ENCODE data around the gene HRH2.

DNA sequence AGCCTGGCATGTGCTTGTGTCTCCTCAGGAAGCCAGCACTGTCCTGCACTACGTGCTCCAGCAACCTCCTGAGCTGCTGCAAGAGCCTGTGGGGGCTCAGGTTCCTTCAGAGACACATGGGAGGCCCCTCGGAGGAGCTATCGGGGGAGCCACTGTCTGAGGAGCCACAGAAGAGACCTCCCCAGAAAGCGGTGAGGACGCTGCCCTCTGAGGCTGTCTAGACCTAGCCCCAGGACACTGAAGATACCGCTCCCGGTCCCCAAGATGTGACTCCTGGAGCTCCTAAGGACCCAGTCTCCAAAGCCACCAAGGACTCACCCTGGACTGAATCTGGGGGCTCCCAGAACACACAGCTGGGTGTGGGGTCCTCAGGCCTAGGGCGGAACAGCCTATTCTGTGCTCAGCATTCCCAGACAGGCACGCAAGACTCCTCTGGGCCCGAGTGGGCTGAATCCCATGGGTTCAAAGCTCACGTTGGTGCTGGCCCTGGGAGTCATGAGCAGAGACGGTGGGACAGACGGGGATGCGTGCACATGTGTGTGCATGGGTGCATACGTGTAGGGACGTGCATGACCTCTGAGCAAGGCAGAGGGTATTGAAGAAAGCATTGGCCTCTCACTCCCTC lies 50.0 kb downstream of the HRH2 start:
- TF ChIP-seq SIN3A (IDR thresholded peaks at IDR 0.05; ENCODE audit: borderline replicate concordance, insufficient read depth, low read length) (no peak), POLR2AphosphoS5 (IDR thresholded peaks at IDR 0.05; ENCODE audit: low read depth, low read length) (no peak), TAF1 (IDR thresholded peaks at IDR 0.05; ENCODE audit: borderline replicate concordance, insufficient read depth, low read length) (no peak), FOXP2 (optimal IDR thresholded peaks at IDR 0.05; ENCODE audit: borderline replicate concordance, extremely low read depth, extremely low read length, insufficient read depth) (no peak)
- TF ChIP-seq, protein P1, sequence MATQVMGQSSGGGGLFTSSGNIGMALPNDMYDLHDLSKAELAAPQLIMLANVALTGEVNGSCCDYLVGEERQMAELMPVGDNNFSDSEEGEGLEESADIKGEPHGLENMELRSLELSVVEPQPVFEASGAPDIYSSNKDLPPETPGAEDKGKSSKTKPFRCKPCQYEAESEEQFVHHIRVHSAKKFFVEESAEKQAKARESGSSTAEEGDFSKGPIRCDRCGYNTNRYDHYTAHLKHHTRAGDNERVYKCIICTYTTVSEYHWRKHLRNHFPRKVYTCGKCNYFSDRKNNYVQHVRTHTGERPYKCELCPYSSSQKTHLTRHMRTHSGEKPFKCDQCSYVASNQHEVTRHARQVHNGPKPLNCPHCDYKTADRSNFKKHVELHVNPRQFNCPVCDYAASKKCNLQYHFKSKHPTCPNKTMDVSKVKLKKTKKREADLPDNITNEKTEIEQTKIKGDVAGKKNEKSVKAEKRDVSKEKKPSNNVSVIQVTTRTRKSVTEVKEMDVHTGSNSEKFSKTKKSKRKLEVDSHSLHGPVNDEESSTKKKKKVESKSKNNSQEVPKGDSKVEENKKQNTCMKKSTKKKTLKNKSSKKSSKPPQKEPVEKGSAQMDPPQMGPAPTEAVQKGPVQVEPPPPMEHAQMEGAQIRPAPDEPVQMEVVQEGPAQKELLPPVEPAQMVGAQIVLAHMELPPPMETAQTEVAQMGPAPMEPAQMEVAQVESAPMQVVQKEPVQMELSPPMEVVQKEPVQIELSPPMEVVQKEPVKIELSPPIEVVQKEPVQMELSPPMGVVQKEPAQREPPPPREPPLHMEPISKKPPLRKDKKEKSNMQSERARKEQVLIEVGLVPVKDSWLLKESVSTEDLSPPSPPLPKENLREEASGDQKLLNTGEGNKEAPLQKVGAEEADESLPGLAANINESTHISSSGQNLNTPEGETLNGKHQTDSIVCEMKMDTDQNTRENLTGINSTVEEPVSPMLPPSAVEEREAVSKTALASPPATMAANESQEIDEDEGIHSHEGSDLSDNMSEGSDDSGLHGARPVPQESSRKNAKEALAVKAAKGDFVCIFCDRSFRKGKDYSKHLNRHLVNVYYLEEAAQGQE (IDR thresholded peaks at IDR 0.05; ENCODE audit: insufficient read depth in 1 of 2, low read depth in 2 of 2, low read length in 2 of 2) = no peak
